HepG2 (cell line): ENCODE measurements around the gene ZNF544. TPM values are rescaled to one million over a fixed set of nuclear protein-coding genes. Genes with fewer than 3 reads are reported as not detected.
A peak's percentile ranks its signal among the peaks of the same experiment; 100 is the strongest.

Experiments
- CBFB ChIP-seq: sonication (generic); formaldehyde crosslinking; IDR thresholded peaks from 2 replicates; pipeline ENCODE4 v1.4.0; 2020; ENCODE audit warnings: missing genetic modification reagents
- CSRNP2 ChIP-seq: sonication (generic); formaldehyde crosslinking; conservative IDR thresholded peaks from 2 replicates; pipeline ENCODE4 v1.8.0; 2022; ENCODE audit warnings: low read depth, missing genetic modification reagents
- KDM2A ChIP-seq: sonication (generic); formaldehyde crosslinking; IDR thresholded peaks from 2 replicates; pipeline ENCODE4 v1.4.0; 2020; ENCODE audit warnings: low read depth, missing genetic modification reagents, borderline replicate concordance
- KMT2A ChIP-seq: sonication (generic); formaldehyde crosslinking; IDR thresholded peaks from 2 replicates; pipeline ENCODE4 v1.4.0; 2020; ENCODE audit warnings: missing genetic modification reagents
- MTF2 ChIP-seq: sonication (generic); formaldehyde crosslinking; IDR thresholded peaks from 2 replicates; pipeline ENCODE4 v1.5.0; 2020; ENCODE audit warnings: missing genetic modification reagents, borderline replicate concordance
- NFYB ChIP-seq: sonication (generic); formaldehyde crosslinking; IDR thresholded peaks from 2 replicates; pipeline ENCODE4 v1.4.0; 2020; ENCODE audit warnings: missing genetic modification reagents
- NR2F6 ChIP-seq, 2 experiments: IDR thresholded peaks; 2 replicates each; pipeline ENCODE4 v1.6.1; 2016; ENCODE audit warnings: antibody characterized with exemption in 1 of 2, mild to moderate bottlenecking in 1 of 2
- POLR2AphosphoS5 ChIP-seq: IDR thresholded peaks from 2 replicates; pipeline ENCODE4 v1.6.1; 2012; ENCODE audit warnings: low read depth, low read length
- RBM39 ChIP-seq: fragments of 200-400 bp; formaldehyde crosslinking; IDR thresholded peaks from one replicate; pipeline ENCODE4 v1.6.1; 2018; ENCODE audit warnings: antibody characterized with exemption, mild to moderate bottlenecking, low read depth, low read length; ENCODE audit not compliant: poor library complexity, severe bottlenecking
- RCOR2 ChIP-seq: IDR thresholded peaks from 2 replicates; pipeline ENCODE4 v1.6.1; 2016; ENCODE audit warnings: missing biosample characterization, missing genetic modification reagents
- SMC3 ChIP-seq: IDR thresholded peaks from 2 replicates; pipeline ENCODE4 v1.6.1; 2011; ENCODE audit warnings: low read length, improper control_type of control experiment
- TAF1 ChIP-seq: sonication (generic); formaldehyde crosslinking; IDR thresholded peaks from 2 replicates; pipeline ENCODE4 v1.4.0; 2020; ENCODE audit warnings: missing genetic modification reagents
- TCF7L2 ChIP-seq: IDR thresholded peaks from 2 replicates; pipeline ENCODE4 v1.6.1; 2011; ENCODE audit warnings: mild to moderate bottlenecking, low read depth, low read length, moderate library complexity
- ZEB1 ChIP-seq: IDR thresholded peaks from 2 replicates; pipeline ENCODE4 v1.6.1; 2012; ENCODE audit warnings: mild to moderate bottlenecking, low read depth, inconsistent platforms; ENCODE audit not compliant: insufficient replicate concordance
- ZMAT5 ChIP-seq: sonication (generic); formaldehyde crosslinking; IDR thresholded peaks from 2 replicates; pipeline ENCODE4 v1.5.0; 2020; ENCODE audit warnings: mild to moderate bottlenecking, low read depth, missing genetic modification reagents, borderline replicate concordance
- ZNF124 ChIP-seq: sonication (generic); formaldehyde crosslinking; IDR thresholded peaks from 2 replicates; pipeline ENCODE4 v1.4.0; 2020; ENCODE audit warnings: missing genetic modification reagents
- ZNF253 ChIP-seq: sonication (generic); formaldehyde crosslinking; IDR thresholded peaks from 2 replicates; pipeline ENCODE4 v1.8.0; 2022; ENCODE audit warnings: mild to moderate bottlenecking, missing genetic modification reagents, borderline replicate concordance
- ZNF281 ChIP-seq: sonication (generic); formaldehyde crosslinking; IDR thresholded peaks from 2 replicates; pipeline ENCODE4 v1.4.0; 2020; ENCODE audit warnings: missing genetic modification reagents, borderline replicate concordance
- ZSCAN5A ChIP-seq: sonication (generic); formaldehyde crosslinking; IDR thresholded peaks from 2 replicates; pipeline ENCODE4 v1.8.0; 2022; ENCODE audit warnings: mild to moderate bottlenecking, missing genetic modification reagents, borderline replicate concordance
- polyA plus RNA-seq, 8 experiments: library from polyadenylated mRNA; depleted of rRNA in 3 of 8; stranded (reverse) in 7 of 8; unstranded in 1 of 8; fragments of >200 nt; fragmentation: Illumina TruSeq in 4 of 8; extraction: Trizol in 4 of 8; gene quantifications; 2 replicates each; pipeline versions ENCODE4 v1.2.1 to v1.2.3, GENCODE V29; 2011 to 2016; ENCODE audit warnings: low read depth in 4 of 8, missing spikeins in 1 of 8, mixed read lengths in 1 of 8; ENCODE audit not compliant: insufficient read depth in 1 of 8
- total RNA-seq, 5 experiments: library from RNA; depleted of rRNA; stranded (reverse); fragments of >200 nt; fragmentation: Illumina TruSeq; extraction: Trizol; gene quantifications; 2 replicates each; pipeline ENCODE4 v1.2.3, GENCODE V29; 2016; ENCODE audit warnings: low read depth in 1 of 5
- TF ChIP-seq, protein P1 (sequence below): sonication (generic); formaldehyde crosslinking; IDR thresholded peaks from 2 replicates; pipeline ENCODE4 v1.4.0; 2020; ENCODE audit warnings: mild to moderate bottlenecking, missing genetic modification reagents

ZNF544 gene
- total and polyA plus RNA-seq, 2 of the 13 experiments (the other 11 are each of a cell fraction or from before 2014, with no cell fraction given): 13.1 to 17.0 TPM

DNA sequence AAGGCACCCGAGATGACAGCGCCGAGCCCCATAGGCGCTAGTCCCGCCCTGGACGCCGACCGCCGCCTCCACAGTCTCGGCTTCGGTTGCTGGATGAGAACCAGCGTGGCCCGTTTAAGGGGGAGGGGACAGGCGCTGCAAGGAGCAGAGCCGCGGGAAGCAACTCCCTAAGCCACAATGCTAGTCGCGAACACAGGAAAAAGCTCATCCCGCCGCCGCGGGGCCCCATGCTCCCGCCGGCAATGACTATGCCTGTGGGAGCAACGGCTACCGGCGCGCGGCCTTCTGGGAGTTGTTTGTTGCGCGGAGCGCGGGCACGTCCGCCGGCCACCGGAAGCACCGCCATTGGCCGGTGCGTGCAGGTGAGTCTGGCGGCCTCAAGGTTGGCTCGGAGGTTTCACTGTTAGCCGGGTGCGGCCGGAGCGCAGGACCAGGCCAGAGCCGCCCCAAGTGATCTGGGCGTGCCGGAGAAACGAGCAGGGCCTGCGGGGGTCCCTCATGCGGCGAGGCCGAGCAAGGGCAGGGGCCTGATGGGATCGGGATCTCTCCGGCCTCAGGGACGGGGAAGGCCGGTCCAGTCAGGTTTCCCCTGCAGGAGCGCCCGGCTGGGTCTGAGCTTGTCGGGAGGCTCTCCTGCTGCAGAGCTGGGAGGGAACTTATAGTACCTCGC is at the start of gene ZNF544 (continued):
- TF ChIP-seq ZEB1 (peak; percentile 37), MTF2 (CRISPR knock-in tag) (0 out of 2 replicates have a peak, but pooled peaks have one; percentile 38), KMT2A (CRISPR knock-in tag) (peak; percentile 58; the same call in 1 of the 2 replicates), CSRNP2 (CRISPR knock-in tag) (no peak), SMC3 (no peak), POLR2AphosphoS5 (peak; percentile 73), CBFB (CRISPR knock-in tag) (0 out of 2 replicates have a peak, but pooled peaks have one; percentile 58), ZNF253 (CRISPR knock-in tag) (no peak), NR2F6 (IDR thresholded peaks at IDR 0.05) (no peak), NR2F6 (CRISPR knock-in tag; IDR thresholded peaks at IDR 0.05) (no peak), NFYB (0 out of 2 replicates have a peak, but pooled peaks have one; percentile 37), RBM39 (peak; percentile 74), ZMAT5 (CRISPR knock-in tag) (no peak), ZSCAN5A (CRISPR knock-in tag) (no peak), TAF1 (CRISPR knock-in tag) (peak; percentile 71; the same call in 1 of the 2 replicates), TCF7L2 (no peak), KDM2A (CRISPR knock-in tag) (peak; percentile 53; the same call in 1 of the 2 replicates), ZNF124 (CRISPR knock-in tag) (0 out of 2 replicates have a peak, but pooled peaks have one; percentile 33), RCOR2 (CRISPR knock-in tag) (no peak), ZNF281 (CRISPR knock-in tag) (0 out of 2 replicates have a peak, but pooled peaks have one; percentile 20)
- TF ChIP-seq, protein P1, sequence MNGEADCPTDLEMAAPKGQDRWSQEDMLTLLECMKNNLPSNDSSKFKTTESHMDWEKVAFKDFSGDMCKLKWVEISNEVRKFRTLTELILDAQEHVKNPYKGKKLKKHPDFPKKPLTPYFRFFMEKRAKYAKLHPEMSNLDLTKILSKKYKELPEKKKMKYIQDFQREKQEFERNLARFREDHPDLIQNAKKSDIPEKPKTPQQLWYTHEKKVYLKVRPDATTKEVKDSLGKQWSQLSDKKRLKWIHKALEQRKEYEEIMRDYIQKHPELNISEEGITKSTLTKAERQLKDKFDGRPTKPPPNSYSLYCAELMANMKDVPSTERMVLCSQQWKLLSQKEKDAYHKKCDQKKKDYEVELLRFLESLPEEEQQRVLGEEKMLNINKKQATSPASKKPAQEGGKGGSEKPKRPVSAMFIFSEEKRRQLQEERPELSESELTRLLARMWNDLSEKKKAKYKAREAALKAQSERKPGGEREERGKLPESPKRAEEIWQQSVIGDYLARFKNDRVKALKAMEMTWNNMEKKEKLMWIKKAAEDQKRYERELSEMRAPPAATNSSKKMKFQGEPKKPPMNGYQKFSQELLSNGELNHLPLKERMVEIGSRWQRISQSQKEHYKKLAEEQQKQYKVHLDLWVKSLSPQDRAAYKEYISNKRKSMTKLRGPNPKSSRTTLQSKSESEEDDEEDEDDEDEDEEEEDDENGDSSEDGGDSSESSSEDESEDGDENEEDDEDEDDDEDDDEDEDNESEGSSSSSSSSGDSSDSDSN (CRISPR knock-in tag): peak; percentile 62; the same call in 1 of the 2 replicates
